Left kidney (tissue), 8 donors: ENCODE results near the gene ATP11A. TPM values are rescaled to one million over a fixed set of nuclear protein-coding genes. Genes with fewer than 3 reads are reported as not detected.

Source experiments
- DNase-seq: peaks from one replicate; pipeline ENCODE4 v3.0.0-alpha.2; 2013
- long read RNA-seq, 8 donors: transcript quantifications; one replicate each; lab custom pipeline, GENCODE V29; 2026
- polyA plus RNA-seq: library from polyadenylated mRNA; unstranded; fragments of 120-200 nt; gene quantifications from one replicate; pipeline ENCODE4 v1.2.1, GENCODE V29; 2013; ENCODE audit not compliant: insufficient read length

Gene ATP11A
- polyA plus RNA-seq: 46.8 TPM
- long read RNA-seq, donor 1, transcript ATP11A-217 (1 exons, 3,542 nt): major isoform, 30 of 35 reads
- long read RNA-seq, donor 1, partial matches to known transcripts: 5 of 35 reads
- long read RNA-seq, donor 1, other reads (novel, unspliced or antisense): 0 of 35 reads
- long read RNA-seq, donor 2, full-length matches to known transcripts: 20 of 20 reads
- long read RNA-seq, donor 2, partial matches to known transcripts: 0 of 20 reads
- long read RNA-seq, donor 2, other reads (novel, unspliced or antisense): 0 of 20 reads
- long read RNA-seq, donor 3, full-length matches to known transcripts: 18 of 18 reads
- long read RNA-seq, donor 3, partial matches to known transcripts: 0 of 18 reads
- long read RNA-seq, donor 3, other reads (novel, unspliced or antisense): 0 of 18 reads
- long read RNA-seq, donor 4, partial matches to known transcripts: 0 of 3 reads
- long read RNA-seq, donor 4, other reads (novel, unspliced or antisense): 0 of 3 reads
- long read RNA-seq, donor 5, transcript ATP11A-217 (1 exons, 3,542 nt): major isoform, 6 of 7 reads
- long read RNA-seq, donor 5, partial matches to known transcripts: 0 of 7 reads
- long read RNA-seq, donor 5, other reads (novel, unspliced or antisense): 0 of 7 reads
- long read RNA-seq, donor 6, transcript ATP11A-217 (1 exons, 3,542 nt): major isoform, 12 of 12 reads
- long read RNA-seq, donor 6, partial matches to known transcripts: 0 of 12 reads
- long read RNA-seq, donor 6, other reads (novel, unspliced or antisense): 0 of 12 reads
- long read RNA-seq, donor 7, transcript ATP11A-217 (1 exons, 3,542 nt): major isoform, 22 of 30 reads
- long read RNA-seq, donor 7, partial matches to known transcripts: 5 of 30 reads
- long read RNA-seq, donor 7, other reads (novel, unspliced or antisense): 0 of 30 reads
- long read RNA-seq, donor 8, transcript ATP11A-217 (1 exons, 3,542 nt): major isoform, 16 of 16 reads
- long read RNA-seq, donor 8, partial matches to known transcripts: 0 of 16 reads
- long read RNA-seq, donor 8, other reads (novel, unspliced or antisense): 0 of 16 reads

- DNase-seq: peak; percentile 90
Observed at GRCh38 chr13:112689303-112690245, at the start of gene ATP11A. ATP11A (plus strand) TSS chr13:112690038; CDS start chr13:112690417, 379 bp downstream.

DNA sequence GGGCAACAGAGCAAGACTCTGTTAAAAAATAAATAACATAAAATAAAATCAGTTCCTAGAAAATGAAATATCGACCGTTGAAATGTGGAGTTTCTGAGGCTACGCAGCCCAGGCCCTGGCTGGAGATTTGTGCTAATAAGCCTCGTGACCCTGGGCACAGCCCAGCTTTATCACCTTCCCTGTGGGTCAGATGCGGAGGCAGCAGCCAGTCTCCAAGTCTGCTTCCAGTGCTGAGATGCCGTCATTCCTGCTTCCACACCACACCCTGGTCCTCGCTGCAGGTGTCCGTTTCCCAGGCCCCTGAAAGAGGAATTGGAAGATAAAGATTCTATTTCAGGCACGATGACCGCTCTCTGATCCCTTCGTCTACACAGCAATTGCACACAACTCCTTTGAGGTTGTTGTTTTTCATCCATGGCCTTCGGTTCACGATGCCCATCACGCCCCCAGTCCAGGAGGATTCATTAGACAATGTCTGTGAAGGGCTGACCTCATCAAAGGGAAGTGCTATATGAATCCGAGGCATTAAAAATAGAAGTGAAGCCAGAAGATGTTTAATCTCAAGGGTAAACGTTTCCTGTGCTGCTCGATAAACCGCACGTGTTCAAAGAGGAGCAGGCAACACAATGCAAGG, 48.3 kb upstream of the ATP11A start:
- no peak for DNase-seq

GRCh38 chr13:112642090-112642460, 47.8 kb upstream of the ATP11A start:
- no peak for DNase-seq

DNA sequence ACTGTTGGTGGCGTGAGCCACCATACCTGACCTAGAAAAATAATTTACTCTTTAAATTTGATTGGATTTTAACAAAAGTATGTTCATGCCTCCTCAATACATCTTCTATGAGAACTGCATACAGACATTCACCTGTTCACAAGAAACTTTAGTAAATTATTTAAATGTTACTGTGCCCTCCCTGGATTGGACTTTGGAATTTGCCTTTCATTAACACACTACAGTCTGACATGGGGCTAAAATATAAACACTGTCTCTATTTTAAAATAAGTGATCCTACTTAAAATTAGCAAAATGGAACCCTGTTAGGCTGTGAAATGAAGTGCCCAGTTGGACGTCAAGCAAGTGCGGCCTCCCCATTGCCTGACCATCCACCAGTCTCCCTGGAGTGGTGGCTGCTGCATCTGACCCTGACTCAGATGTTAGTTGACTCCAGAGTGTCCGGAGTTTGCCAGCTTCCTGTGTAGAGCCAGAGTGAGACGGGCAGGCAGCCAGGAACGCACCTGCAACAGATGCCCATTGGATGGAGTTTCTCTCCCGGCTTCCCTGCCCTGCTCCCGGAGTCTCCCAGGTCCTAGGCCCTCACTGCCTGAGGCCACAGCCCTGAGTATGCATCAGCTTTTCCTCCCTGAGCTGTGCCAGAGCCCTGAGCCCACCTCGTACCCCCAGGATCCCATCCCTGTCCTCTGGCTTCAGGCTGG, 45.9 kb upstream of the ATP11A start:
- DNase-seq: no peak

DNA sequence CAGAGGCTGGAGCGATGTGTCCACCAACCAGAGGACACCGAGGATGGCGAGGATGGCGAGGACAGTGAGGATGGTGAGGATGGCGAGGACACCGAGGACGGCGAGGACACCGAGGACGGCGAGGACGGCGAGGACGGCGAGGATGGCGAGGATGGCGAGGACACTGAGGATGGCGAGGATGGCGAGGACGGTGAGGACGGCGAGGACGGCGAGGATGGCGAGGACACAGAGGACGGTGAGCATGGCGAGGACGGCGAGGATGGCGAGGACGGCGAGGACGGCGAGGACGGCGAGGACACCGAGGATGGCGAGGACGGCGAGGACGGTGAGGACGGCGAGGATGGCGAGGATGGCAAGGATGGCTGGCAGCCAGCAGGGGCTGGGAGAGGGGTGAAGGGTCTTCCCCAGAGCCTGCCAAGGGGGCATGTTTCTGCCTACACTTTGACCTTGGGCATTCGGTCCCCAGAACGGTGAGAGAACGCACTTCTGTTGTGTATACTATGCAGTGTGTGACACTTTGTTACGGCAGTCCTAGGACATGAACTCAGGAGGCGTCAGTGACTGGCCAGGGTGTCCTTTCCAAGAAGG, 44.4 kb upstream of the ATP11A start:
- no peak for DNase-seq

- no peak for DNase-seq
Observed at GRCh38 chr13:112647256-112647655, 42.6 kb upstream of the ATP11A start.

- DNase-seq: no peak
Observed at GRCh38 chr13:112648101-112648500, 41.7 kb upstream of the ATP11A start.

DNA sequence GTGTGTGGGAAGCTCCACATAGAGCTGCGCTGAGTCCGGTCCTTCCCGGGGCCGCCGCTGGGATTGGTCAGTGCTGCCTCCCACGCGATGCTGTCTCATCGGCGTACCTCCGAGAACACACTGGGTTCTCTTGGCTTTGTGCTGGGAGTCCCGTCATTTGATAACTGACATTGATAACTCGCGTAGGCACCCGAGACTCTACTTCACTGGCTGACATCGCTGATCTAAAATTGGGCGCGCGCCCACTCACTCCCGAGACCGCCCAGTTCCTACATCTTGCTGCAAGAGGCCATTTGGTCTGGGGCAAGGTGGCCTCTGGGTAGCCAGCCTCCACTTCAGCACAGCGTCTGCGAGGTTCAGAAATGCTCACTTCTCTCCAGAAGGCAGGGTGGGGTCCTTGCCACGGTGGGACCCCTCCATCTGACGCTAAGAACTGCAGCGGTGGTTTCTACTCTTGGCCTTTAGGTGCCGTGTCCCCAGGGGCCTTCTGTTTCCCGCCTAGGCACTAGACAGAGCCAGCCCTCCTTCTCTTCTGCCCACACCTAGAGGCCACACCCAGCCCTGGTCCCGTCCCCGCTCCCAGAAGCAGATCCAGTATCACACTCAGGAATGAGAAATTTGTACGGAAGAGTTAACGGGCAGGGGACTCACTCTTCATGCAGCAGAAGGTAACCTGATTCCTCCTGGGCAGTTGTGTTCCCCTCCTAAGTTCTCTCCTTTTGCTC, 40.7 kb upstream of the ATP11A start:
- no peak for DNase-seq

DNA sequence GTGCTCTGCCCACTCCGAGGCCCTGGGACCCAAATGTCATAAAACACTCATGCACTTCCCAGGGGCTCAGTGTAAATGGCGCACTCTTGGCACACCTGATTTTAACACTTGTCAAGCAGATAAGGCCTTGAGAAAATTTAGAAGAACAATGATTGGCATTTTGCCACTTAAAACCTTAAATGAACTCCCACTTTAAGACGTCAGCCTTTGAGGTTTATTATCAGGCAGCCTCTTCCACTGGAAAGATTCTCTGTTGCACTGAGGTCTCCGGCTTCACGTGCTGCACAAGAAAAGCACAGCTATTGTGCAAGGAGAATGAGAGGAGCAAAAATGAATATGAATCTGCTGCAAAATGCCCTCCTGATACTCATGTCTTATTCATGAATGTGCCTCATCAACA, 38.5 kb upstream of the ATP11A start:
- DNase-seq: no peak

DNA sequence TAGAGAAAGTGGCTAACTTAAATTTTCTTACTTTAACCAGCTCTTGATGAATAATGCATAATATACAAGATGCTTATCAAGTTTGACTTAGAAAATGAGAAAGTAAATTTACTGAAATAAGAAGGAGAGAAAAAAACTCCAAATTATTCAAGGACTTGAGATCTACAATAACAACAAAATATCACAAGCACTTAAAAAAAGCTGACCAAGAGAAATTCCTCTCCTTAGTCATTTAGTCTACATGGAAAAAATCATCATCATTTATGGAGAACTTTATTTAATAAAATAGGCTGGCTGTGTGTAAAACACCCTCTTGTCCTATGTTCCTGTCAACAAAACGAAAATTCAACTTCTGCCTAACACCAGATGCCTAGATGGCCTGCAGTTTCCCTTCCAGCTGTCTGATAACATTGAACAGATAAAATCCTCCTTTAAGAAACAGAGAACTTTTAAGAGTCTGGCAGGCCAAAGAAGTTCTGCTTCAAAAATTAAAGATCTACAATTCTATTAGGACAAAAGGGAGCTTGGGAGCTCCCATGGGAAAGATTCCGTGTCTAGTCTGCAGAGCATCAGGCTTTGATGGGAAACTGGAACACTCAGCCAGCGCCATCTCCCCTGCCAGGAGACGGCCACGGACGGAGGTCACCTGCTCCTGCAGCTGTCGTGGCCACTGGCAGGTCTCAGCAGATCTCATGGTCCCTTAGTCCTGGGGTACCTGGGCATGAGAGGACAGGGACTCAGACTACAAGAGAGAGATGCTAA, 37.9 kb upstream of the ATP11A start:
- DNase-seq: no peak

DNA sequence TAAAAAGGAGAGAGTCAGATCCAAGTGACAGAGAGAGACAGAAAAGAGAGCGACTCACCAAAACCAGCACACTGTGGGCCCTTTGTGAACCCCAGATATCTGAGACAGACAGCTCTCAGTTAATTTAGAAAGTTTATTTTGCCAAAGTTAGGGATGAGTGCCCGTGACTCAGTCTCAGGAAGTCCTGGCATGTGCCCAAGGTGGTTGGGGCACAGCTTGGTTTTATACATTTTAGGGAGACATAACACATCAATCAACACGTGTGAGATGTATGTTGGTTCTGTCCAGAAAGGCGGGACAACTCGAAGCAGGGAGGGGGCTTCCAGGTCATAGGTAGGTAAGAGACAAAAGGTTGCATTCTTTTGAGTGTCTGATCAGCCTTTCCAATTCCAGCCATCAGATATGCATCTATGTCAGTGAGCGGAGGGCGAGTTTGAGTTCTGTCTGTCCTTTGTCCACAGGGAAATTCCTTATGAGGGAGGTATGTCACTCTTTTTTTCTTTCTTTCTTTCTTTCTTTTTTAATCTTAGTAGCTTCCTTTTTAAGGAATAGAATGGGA, 37.2 kb upstream of the ATP11A start:
- no peak for DNase-seq

GRCh38 chr13:112653071-112653470, 36.8 kb upstream of the ATP11A start:
- DNase-seq: no peak

DNA sequence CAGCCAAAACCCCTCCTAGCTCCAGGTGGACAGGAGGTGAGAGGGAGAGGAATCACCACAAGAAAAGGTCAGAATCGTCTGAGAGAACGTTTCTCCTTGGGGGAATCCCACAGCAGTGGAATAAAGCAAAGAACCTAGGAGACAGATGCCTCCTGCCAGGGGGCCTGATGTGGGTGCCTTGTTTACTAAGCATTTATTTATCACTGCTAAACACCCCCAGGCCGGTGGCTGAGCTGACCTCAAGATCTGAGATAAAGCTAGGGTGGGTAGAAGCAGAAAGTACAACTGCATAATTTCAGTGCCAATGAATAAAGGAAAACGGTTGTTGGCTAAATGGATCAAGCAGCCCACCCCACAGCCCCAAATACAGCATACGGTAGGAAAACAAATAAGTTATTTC, 33.9 kb upstream of the ATP11A start:
- no peak for DNase-seq

DNA sequence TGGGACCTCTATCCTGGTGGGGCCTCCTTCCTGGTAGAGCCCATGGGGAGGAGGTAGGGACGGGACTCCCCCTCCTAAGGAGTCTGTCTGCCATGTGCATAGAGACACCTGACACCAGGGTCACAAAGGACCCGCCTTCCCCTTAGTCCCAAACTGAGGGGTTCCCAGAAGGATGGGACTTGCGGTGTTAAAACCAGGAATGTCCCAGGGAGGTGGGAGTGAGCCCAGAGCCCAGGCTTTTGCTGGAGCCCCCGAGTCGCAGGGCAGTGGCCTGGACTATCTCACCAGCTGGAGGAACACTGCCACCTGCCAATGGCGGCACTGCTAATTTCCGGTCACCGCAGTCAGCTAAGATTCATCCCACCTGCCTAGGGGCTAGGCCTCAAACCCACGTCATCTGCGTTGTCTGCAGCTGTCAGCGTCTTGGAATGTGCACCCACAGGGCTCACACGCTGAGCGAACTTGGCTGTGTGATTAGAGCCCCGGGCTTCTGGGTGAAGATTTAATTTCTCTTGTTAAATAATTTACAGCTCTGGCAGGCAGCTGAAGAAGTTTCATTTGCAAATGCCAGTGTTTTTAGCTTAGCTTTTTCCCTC, 31.9 kb upstream of the ATP11A start:
- DNase-seq: peak; percentile 71

GRCh38 chr13:112658808-112659207, 31.0 kb upstream of the ATP11A start:
- no peak for DNase-seq

DNA sequence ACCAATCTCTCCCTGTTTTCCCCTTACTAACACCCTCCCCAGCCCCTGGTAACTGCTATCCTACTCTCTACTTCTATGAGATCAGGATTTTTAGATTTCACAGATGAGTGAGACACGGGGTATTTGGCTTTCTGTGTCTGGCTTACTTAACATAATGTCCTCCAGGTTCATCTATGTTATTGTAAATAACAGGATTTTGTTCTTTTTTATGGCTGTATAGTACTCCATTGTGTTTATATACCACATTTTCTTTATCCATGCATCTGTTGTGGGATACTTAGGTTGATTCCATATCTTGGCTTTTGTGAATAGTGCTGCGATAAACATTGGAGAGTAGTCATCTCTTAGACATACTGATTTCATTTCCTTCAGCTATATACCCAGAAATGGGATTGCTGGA, 28.5 kb upstream of the ATP11A start:
- no peak for DNase-seq

DNA sequence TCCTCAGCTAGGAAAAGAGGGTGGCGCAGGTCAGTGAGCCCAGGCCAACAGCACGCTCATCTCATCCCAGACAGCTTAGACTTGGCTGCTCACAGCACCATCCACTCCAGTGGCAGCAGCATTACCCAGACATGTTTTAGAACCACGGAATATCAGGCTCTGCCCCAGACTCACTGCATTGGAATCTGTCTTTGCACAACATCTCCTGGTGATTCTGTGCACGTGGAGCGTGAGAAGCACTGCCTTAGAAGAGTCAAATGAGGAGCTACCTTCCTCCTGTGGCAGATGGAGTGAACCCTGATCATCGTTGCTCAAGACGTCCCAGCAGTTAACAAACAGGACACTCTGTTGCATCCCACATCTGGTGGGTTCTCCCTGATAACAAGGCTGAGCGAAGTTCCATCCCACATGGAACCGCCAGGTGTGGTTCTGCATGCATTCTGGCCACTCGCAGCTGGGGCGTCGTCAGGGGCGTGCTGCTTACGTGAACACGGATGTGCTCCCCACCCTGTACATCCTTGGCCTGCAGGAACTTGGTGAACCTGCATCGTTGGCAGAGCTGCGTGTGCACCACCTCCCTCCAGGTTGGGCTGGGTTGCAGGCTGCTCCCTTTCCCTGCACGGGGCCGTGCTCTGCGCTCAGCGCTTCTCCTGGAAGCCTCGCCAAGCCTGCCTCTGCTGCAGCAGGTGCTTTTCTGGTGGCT, 25.2 kb upstream of the ATP11A start:
- DNase-seq: no peak
